GM19395 (cell line): Measurements from ENCODE around the gene ETHE1.
"Not testable (repeated sequence)": the region's sequence is repeated elsewhere in the genome, so short reads cannot be mapped to it uniquely, and the experiment has no call there.

Experiments used
- ATAC-seq: cut with Tn5 transposase; IDR thresholded peaks from one replicate; pipeline ENCODE4 v1.9.1; 2021; ENCODE audit warnings: mild to moderate bottlenecking, moderate library complexity; ENCODE audit not compliant: unreplicated experiment

ETHE1 gene

GRCh38 chr19:43552616-43553015 is 25.6 kb upstream of the ETHE1 start:
- ATAC-seq, result no peak

- ATAC-seq, result no peak
These were observed 25.1 kb upstream of the ETHE1 start for GRCh38 chr19:43552198-43552450.

DNA sequence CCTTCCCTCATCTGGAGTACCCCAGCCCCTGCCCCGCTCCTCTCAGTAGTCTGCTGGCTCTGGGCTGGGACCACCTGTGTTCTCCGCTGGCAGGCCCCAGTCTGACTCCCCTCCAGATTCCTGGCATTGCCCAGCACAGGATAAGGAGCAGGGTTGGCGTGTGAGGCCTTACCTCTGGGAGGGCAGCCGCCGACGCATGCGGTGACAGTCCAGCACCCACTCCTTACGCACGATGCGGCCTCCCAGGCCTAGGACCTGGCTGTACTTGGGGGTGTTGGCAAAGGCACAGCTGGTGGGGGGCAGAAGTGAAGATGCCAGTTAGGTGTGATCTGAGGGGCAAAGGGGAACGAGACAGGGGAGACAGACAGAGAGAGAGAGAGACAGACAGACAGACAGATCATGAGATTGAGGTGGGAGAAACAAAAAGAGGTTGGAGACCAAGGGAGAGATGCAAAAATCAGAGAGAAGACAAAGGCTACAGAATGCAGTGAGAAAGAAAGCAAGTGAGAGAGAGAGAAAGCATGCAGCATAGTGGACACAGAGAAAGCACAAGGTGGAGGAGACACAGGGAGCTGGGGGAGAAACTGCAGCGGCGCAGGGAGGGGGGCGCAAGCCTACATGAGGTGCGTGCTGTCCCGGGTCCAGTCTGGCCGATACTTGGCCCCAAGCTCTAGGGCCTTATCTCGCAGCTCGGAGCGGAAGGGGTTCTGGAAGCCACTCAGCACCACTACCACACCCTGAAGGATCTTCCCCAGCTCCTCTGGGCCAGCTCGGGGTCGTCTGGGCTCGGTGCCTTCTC is 24.6 kb upstream of the ETHE1 start:
- ATAC-seq, result no peak

DNA sequence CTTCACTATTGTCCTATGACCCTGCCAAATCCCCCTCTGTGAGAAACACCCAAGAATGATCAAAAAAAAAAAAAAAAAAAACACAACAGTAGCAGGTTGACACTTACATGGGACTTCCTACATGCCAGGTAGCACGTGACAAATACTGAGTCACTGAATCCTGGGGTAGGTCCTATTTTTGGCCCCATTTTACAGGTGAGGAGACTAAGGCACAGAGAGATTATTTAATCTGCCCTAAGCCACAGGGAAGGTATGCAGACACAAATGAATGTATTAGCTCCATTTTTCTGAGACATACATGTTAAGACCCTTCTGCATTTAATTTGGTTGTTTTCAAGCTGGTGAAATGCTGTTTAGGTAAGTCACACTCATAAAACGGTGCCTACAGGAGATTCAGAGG is 21.7 kb upstream of the ETHE1 start:
- ATAC-seq, result no peak

DNA sequence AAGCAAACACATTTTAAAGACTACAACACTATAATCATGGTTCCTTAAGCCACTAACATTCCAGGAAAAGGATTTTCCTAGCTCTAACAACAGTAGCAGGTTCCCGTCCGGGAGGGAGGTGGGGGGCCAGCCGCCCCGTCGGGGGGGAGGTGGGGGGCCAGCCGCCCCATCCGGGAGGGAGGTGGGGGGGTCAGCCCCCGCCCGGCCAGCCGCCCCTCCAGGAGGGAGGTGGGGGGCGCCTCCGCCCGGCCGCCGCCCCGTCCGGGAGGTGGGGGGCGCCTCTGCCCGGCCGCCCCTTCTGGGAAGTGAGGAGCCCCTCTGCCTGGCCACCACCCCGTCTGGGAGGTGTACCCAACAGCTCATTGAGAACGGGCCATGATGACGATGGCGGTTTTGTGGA is 20.9 kb upstream of the ETHE1 start:
- not testable (repeated sequence) for ATAC-seq

GRCh38 chr19:43546581-43546980 is 19.6 kb upstream of the ETHE1 start:
- ATAC-seq, result no peak

DNA sequence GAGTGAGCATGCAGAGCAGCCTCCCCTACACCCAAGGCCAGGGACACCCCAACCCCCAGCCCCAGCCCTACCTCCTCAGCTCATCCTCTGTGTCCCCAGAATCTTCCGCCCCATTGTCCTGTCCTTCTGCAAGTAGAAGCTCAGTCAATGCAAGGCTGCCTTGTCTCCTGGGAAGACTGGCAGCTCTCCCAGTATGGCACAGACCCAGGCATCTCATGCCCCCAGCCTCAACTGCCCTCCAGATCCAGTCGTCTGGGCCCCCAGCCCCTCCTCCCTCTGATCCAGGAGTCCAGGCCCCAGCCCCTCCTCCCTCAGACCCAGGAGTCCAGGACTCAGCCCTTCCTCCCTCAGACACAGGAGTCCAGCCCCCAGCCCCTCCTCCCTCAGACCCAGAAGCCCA is 19.0 kb upstream of the ETHE1 start:
- ATAC-seq, result no peak

DNA sequence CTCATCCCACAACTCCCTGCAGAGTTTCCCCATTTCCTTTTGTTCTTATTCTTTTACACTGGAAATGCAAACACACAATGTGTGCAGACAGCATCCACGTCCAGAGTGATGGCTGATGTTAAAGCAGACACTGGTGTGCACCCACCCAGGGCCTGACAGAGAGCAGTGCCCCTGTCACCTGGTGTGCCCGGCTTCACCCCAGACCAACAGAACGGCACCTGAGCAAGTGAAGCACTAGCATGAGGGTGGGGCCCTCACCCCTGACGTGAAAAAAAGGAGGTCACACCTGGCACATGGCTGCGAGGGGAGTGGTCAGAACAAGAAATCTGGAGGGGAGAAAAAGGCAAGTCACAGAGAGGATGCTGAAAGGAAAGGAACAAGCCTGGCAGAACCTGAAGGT is 18.3 kb upstream of the ETHE1 start:
- no peak for ATAC-seq

- no peak for ATAC-seq
These were observed 17.1 kb upstream of the ETHE1 start for GRCh38 chr19:43544077-43544476.

- ATAC-seq, result no peak
These were observed 15.1 kb upstream of the ETHE1 start for GRCh38 chr19:43541920-43542650.

- ATAC-seq, result no peak
These were observed 13.4 kb upstream of the ETHE1 start for GRCh38 chr19:43540381-43540780.

- no peak for ATAC-seq
These were observed 11.9 kb upstream of the ETHE1 start for GRCh38 chr19:43538922-43539321.

GRCh38 chr19:43534816-43535761 is 8.1 kb upstream of the ETHE1 start:
- ATAC-seq, result no peak

- no peak for ATAC-seq
These were observed 7.4 kb upstream of the ETHE1 start for GRCh38 chr19:43534305-43534815.

DNA sequence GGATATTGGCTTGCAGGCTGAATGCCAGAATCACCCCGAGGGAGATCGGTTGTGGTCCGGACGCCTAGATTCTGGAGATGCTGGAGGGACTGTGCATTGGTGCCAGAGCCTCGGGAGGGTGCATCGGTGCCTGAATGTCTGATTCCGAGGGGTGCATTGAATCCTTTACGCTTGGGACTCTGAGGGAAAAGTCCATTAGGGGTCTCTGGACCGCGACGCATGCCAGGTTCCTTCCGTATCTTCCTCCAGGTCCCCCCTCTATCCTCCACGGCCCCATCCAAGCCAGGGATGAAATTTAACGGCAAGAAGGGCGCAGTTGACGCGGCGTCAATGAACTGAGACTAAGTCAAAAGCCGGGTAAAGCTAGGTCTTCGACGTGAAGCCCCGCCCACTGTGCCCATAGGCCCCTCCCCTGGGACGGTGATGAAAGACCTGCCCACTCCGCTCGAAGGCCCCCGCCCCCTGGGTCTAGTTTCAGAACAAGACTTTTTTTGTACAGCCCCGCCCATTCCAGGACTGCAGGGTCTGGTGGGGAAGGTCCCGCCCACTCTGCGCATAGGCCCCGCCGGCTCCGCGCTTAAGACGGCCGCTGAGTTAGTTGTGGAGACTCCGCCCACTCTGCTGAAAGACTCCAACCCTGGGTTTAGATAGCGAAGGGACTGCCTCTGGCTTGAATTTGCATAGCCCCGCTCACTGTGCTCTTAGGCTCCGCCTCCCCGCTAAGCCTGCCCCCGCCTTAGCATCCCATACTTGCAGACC is 6.7 kb upstream of the ETHE1 start:
- peak; percentile 65 for ATAC-seq

DNA sequence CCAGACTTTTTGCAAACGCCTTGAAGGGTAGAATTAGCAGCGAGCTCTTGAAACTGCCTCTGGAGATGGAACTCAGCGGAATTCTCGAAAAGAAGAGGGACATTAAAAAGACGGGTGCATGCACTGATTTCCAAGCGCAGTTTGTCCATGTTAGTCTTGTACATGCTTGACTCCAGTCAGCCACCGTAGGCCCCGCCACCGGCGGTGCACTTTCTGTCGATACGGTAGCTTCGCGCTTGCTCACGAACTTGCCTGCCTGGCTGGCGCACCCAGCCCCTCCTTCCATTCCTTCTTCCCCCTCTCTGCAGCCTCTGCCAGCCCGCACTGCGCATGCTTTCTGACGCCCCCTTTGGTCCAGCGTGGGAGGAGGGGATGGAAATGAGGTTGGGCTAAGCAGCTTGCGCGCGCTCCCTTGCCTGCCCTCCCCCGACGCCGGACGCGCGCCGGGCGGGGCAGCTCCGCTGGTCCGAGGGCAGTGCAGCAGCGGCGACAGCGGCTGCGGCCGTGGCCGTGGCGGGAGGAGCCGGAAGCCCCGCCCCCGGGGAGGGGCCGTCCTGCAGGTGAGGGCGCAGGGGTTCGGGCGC is 6.1 kb upstream of the ETHE1 start, which contains the start of gene ZNF575:
TSS of gene ZNF575 (plus strand) at position 227 of the 584 bp plus-strand sequence. CDS start 1,235 bp downstream, outside the sequence.
- ATAC-seq, result peak; percentile 59

GRCh38 chr19:43532571-43532961 is 5.6 kb upstream of the ETHE1 start:
- ATAC-seq, result no peak

DNA sequence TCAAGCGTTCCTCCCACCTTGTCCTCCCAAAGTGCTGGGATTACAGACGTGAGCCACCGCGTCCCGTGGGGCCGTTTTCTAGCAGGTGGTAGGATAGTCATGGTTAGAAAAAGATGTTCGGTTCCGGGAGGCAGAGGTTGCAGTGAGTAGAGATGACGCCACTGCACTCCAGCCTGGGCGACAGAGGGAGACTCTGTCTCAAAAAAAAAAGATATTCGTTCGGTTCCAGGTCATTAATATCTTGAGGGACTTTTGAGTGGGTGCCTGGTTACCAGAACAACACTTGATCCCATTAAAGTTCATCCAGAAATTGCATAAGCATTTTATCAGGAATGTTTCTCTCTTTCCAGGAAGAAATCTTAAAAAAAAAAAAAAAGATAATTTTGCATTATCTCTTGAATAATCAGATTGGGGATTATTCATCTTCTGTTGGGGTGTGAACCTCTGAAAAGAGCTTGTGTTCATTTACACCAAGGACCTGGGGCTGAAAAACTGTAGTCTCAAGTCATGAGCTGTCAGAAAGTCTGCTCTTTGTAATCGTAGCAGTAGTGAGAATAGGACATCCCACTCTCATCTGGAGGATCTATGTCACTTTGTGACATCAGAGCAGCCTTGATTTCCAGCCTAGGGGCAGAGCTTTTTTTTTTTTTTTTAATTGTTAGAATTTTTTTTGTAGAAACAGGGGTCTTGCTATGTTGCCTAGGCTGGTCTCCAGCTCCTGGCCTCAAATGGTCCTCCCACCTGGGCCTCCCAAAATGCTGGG is 1.0 kb upstream of the ETHE1 start:
- no peak for ATAC-seq
